H7 (cell line): ENCODE results near the gene HELB. TPM values are rescaled to one million over a fixed set of nuclear protein-coding genes. Genes with fewer than 3 reads are reported as not detected.
A peak's percentile ranks its signal among the peaks of the same experiment; 100 is the strongest.

Experiments used
- DNase-seq: peaks from one replicate; pipeline ENCODE4 v3.0.0; 2012
- H3K27me3 ChIP-seq: 2 replicates; pipeline ENCODE4 v1.6.0; 2011; ENCODE audit warnings: mild to moderate bottlenecking, low read length; ENCODE audit not compliant: control insufficient read depth, insufficient read depth
- H3K36me3 ChIP-seq: replicated peaks from 2 replicates; pipeline ENCODE4 v1.5.1; 2011; ENCODE audit warnings: low read length; ENCODE audit not compliant: control insufficient read depth, insufficient read depth
- H3K4me3 ChIP-seq: 2 replicates; pipeline ENCODE4 v1.5.1; 2011; ENCODE audit warnings: low read depth, mild to moderate bottlenecking, control low read depth, low read length, moderate library complexity; ENCODE audit not compliant: insufficient read depth
- total RNA-seq: library from RNA; depleted of rRNA; stranded (reverse); fragments of >200 nt; shearing (Covaris generic); gene quantifications from 2 replicates; pipeline ENCODE4 v1.2.3, GENCODE V29; 2014

The HELB gene
- total RNA-seq, 1 experiment from 2014 or later: 3.5 TPM

- no peaks in the 10 kb centered on the region for H3K27me3 ChIP-seq
- no peak overlapping the region for H3K4me3 ChIP-seq
- DNase-seq: no peak
- H3K36me3 ChIP-seq: no peaks in the 10 kb centered on the region; the same call in none of the 2 replicates
Observed at GRCh38 chr12:66321435-66321834, 19.1 kb downstream of the HELB start.

- H3K36me3 ChIP-seq: no peaks in the 10 kb centered on the region; the same call in none of the 2 replicates
- H3K4me3 ChIP-seq: no peak overlapping the region
- no peaks in the 10 kb centered on the region for H3K27me3 ChIP-seq
- DNase-seq: no peak
Observed at GRCh38 chr12:66323017-66323416, 20.7 kb downstream of the HELB start.

GRCh38 chr12:66329941-66330340 is 27.6 kb downstream of the HELB start:
- no peak for DNase-seq
- no peak overlapping the region for H3K4me3 ChIP-seq
- H3K36me3 ChIP-seq: no peaks in the 10 kb centered on the region; the same call in 1 of the 2 replicates
- H3K27me3 ChIP-seq: no peaks in the 10 kb centered on the region

- no peak overlapping the region for H3K4me3 ChIP-seq
- no peaks in the 10 kb centered on the region for H3K36me3 ChIP-seq
- DNase-seq: no peak
- no peaks in the 10 kb centered on the region for H3K27me3 ChIP-seq
Observed at GRCh38 chr12:66331016-66331415, 28.7 kb downstream of the HELB start.

- H3K36me3 ChIP-seq: no peaks in the 10 kb centered on the region
- no peaks in the 10 kb centered on the region for H3K27me3 ChIP-seq
- DNase-seq: no peak
Observed at GRCh38 chr12:66331814-66332213, 29.5 kb downstream of the HELB start.

GRCh38 chr12:66335746-66336145 is 33.5 kb downstream of the HELB start:
- DNase-seq: no peak
- peaks cover 1% of the 10 kb centered on the region; the same call in 1 of the 2 replicates for H3K36me3 ChIP-seq

More at GRCh38 chr12:66331814-66332213, 29.5 kb downstream of the HELB start:
- H3K4me3 ChIP-seq: no peak overlapping the region

GRCh38 chr12:66337381-66338010 is 35.2 kb downstream of the HELB start:
- Histone ChIP-seq H3K27me3 (no peaks in the 10 kb centered on the region), H3K36me3 (peaks cover 6% of the 10 kb centered on the region), H3K4me3 (no peak overlapping the region)
- no peak for DNase-seq

More at GRCh38 chr12:66335746-66336145, 33.5 kb downstream of the HELB start:
- no peaks in the 10 kb centered on the region for H3K27me3 ChIP-seq
- no peak overlapping the region for H3K4me3 ChIP-seq

GRCh38 chr12:66340131-66340530 is 37.8 kb downstream of the HELB start:
- Histone ChIP-seq H3K36me3 (peaks cover 6% of the 10 kb centered on the region), H3K27me3 (no peaks in the 10 kb centered on the region), H3K4me3 (no peak overlapping the region)
- no peak for DNase-seq

GRCh38 chr12:66341126-66341525 is 38.8 kb downstream of the HELB start:
- no peak for DNase-seq
- Histone ChIP-seq H3K36me3 (peaks cover 6% of the 10 kb centered on the region), H3K4me3 (no peak overlapping the region), H3K27me3 (no peaks in the 10 kb centered on the region)

- Histone ChIP-seq H3K27me3 (no peaks in the 10 kb centered on the region), H3K36me3 (peaks cover 5% of the 10 kb centered on the region), H3K4me3 (no peak overlapping the region)
- DNase-seq: no peak
Observed at GRCh38 chr12:66345212-66345611, 42.9 kb downstream of the HELB start.

- no peak overlapping the region for H3K4me3 ChIP-seq
- DNase-seq: no peak
- H3K36me3 ChIP-seq: peaks cover 4% of the 10 kb centered on the region
- no peaks in the 10 kb centered on the region for H3K27me3 ChIP-seq
Observed at GRCh38 chr12:66345956-66346355, 43.7 kb downstream of the HELB start.

GRCh38 chr12:66351301-66351700 is 49.0 kb downstream of the HELB start:
- H3K36me3 ChIP-seq: no peaks in the 10 kb centered on the region
- H3K27me3 ChIP-seq: no peaks in the 10 kb centered on the region
- no peak overlapping the region for H3K4me3 ChIP-seq
- no peak for DNase-seq

- DNase-seq: peak; percentile 40
- Histone ChIP-seq H3K36me3 (no peaks in the 10 kb centered on the region), H3K4me3 (no peak overlapping the region), H3K27me3 (no peaks in the 10 kb centered on the region)
Observed at GRCh38 chr12:66352197-66352596, 49.9 kb downstream of the HELB start.

- no peak overlapping the region for H3K4me3 ChIP-seq
- no peaks in the 10 kb centered on the region for H3K27me3 ChIP-seq
- DNase-seq: no peak
- H3K36me3 ChIP-seq: no peaks in the 10 kb centered on the region
Observed at GRCh38 chr12:66352899-66353298, 50.6 kb downstream of the HELB start.

GRCh38 chr12:66354291-66354690 is 52.0 kb downstream of the HELB start:
- H3K36me3 ChIP-seq: no peaks in the 10 kb centered on the region
- H3K27me3 ChIP-seq: no peaks in the 10 kb centered on the region
- no peak for DNase-seq
- H3K4me3 ChIP-seq: no peak overlapping the region

- DNase-seq: no peak
- no peaks in the 10 kb centered on the region for H3K36me3 ChIP-seq
- no peaks in the 10 kb centered on the region for H3K27me3 ChIP-seq
- no peak overlapping the region for H3K4me3 ChIP-seq
Observed at GRCh38 chr12:66359300-66359699, 57.0 kb downstream of the HELB start.
